ENCODE measurements around the gene HOXC10. TPM values are rescaled to one million over a fixed set of nuclear protein-coding genes. Genes with fewer than 3 reads are reported as not detected.

The HOXC10 gene
- total RNA-seq, 1 donor from 2014 or later: 1.8 TPM

GRCh38 chr12:53980802-53981496 is 4.0 kb upstream of the HOXC10 start:
- peaks cover 3% of the 10 kb centered on the region for H3K36me3 Mint-ChIP-seq (ENCODE audit: low read depth)
- no peaks in the 10 kb centered on the region for H3K4me1 Mint-ChIP-seq
- no peaks in the 10 kb centered on the region for H3K9me3 Mint-ChIP-seq
- H3K27me3 Mint-ChIP-seq (ENCODE audit: low read depth): peaks cover 100% of the 10 kb centered on the region
- no peak for DNase-seq (ENCODE audit: low read depth, low spot score)
- H3K4me3 Mint-ChIP-seq: no peak overlapping the region
- no peak overlapping the region for H3K27ac Mint-ChIP-seq (ENCODE audit: unreplicated experiment)
- no peak for TF ChIP-seq CTCF (conservative IDR thresholded peaks at IDR 0.05)

GRCh38 chr12:53981634-53982565 is 3.0 kb upstream of the HOXC10 start:
- no peak for DNase-seq (ENCODE audit: low read depth, low spot score)
- Mint-ChIP-seq H3K36me3 (ENCODE audit: low read depth) (peaks cover 3% of the 10 kb centered on the region), H3K27ac (ENCODE audit: unreplicated experiment) (no peak overlapping the region), H3K27me3 (ENCODE audit: low read depth) (peaks cover 100% of the 10 kb centered on the region), H3K4me1 (no peaks in the 10 kb centered on the region), H3K4me3 (no peak overlapping the region), H3K9me3 (no peaks in the 10 kb centered on the region)
- no peak for TF ChIP-seq CTCF (conservative IDR thresholded peaks at IDR 0.05)

GRCh38 chr12:53982648-53983567 is 2.0 kb upstream of the HOXC10 start:
- no peak for TF ChIP-seq CTCF (conservative IDR thresholded peaks at IDR 0.05)
- Mint-ChIP-seq H3K4me1 (no peaks in the 10 kb centered on the region), H3K27ac (ENCODE audit: unreplicated experiment) (no peak overlapping the region), H3K9me3 (no peaks in the 10 kb centered on the region), H3K27me3 (ENCODE audit: low read depth) (peaks cover 100% of the 10 kb centered on the region), H3K4me3 (no peak overlapping the region), H3K36me3 (ENCODE audit: low read depth) (peaks cover 3% of the 10 kb centered on the region)
- DNase-seq (ENCODE audit: low read depth, low spot score): no peak

DNA sequence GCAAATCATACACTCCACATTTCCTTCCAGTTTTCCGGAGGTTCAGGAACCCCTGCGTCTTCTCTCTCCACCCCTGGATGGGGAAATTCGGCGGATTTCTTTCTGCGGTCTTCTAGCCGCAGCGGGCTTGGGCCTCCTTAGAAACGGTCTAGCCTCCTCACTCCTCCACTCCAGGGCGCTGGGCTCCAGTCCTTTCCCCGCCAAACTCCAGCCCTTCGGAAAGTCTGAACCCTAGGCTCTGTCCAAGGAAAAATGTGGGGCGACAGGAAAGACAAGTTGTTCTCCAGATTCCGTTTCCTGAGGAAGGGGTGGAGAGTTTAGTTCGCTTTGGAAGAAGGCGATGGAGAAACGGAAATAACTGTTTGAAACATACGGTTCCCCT is 1.4 kb upstream of the HOXC10 start:
- Mint-ChIP-seq H3K27ac (ENCODE audit: unreplicated experiment) (no peak overlapping the region), H3K4me3 (no peak overlapping the region), H3K4me1 (no peaks in the 10 kb centered on the region), H3K36me3 (ENCODE audit: low read depth) (peaks cover 3% of the 10 kb centered on the region), H3K9me3 (no peaks in the 10 kb centered on the region), H3K27me3 (ENCODE audit: low read depth) (peaks cover 100% of the 10 kb centered on the region)
- no peak for DNase-seq (ENCODE audit: low read depth, low spot score)
- no peak for TF ChIP-seq CTCF (conservative IDR thresholded peaks at IDR 0.05)

DNA sequence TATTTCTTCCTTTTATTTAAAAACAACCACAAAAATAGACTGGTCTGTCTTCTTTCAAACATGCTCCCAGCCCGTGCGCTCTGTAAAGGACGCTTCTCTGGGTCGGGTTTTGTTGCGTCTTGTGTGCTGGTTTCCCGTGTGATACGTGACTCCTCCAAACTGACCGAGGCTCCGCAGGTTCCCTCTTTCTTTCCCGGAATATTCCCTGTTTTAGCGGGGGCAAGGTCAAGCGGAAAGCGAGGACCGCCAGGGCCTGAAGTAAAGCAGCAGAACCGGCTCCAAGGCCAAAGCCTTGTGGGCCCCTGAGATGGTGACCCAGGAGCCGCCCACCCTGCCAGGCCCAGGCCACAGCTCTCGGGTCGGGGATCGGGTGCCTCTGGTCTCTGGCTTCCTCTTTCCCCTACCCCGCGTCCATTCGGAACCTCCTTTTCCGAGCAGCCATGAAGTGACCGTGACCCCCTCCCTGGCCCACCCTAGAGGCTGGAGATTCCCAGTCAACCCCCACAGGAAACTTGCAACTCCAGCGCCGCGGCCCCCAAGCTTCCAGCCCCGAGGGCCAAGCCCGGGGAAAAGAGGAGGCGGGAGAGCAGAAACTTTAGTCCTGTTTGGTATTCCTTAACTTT is 885 bp upstream of the HOXC10 start:
- DNase-seq (ENCODE audit: low read depth, low spot score): no peak
- Mint-ChIP-seq H3K27ac (ENCODE audit: unreplicated experiment) (no peak overlapping the region), H3K27me3 (ENCODE audit: low read depth) (peaks cover 100% of the 10 kb centered on the region), H3K4me3 (no peak overlapping the region), H3K4me1 (peaks cover 3% of the 10 kb centered on the region), H3K36me3 (ENCODE audit: low read depth) (peaks cover 3% of the 10 kb centered on the region), H3K9me3 (no peaks in the 10 kb centered on the region)
- TF ChIP-seq CTCF (conservative IDR thresholded peaks at IDR 0.05): no peak

Measured in neural crest cell (in vitro differentiated cells).